Endothelial cell of umbilical vein (primary cell): Measurements from ENCODE around the gene DCHS1. TPM values are rescaled to one million over a fixed set of nuclear protein-coding genes. Genes with fewer than 3 reads are reported as not detected.

Experiments used
- BruUV-seq: library from RNA; stranded (reverse); fragments of 400-500 nt; replicated peaks from 2 replicates; lab custom pipeline; 2021; lab: Mats Ljungman, UMichigan
- CTCF ChIA-PET: fragments of 300-600, 350-600 bp; sonication (Branson Sonifier 250); formaldehyde crosslinking; loops from one replicate; lab custom pipeline; 2021; ENCODE audit warnings: antibody characterized with exemption, inconsistent platforms; lab: Charles Lee
- POLR2A ChIA-PET: fragments of 300-600, 350-600 bp; sonication (Branson Sonifier 250); formaldehyde crosslinking; loops from one replicate; lab custom pipeline; 2021; ENCODE audit warnings: antibody characterized with exemption, inconsistent platforms; lab: Charles Lee
- DNase-seq: peaks from one replicate; pipeline ENCODE4 v3.0.0-alpha.2; 2011; ENCODE audit warnings: low read depth, low spot score
- FAIRE-seq: peaks from 2 replicates; lab custom pipeline; 2011; peaks lifted over from hg19 to GRCh38; lab: Jason Lieb, UNC
- H2AFZ ChIP-seq: 2 replicates; pipeline ENCODE4 v1.6.0; 2012; ENCODE audit warnings: low read depth, low read length, control low read depth, inconsistent platforms
- H3K27ac ChIP-seq: 2 replicates; pipeline ENCODE4 v1.5.1; 2011; ENCODE audit warnings: low read depth, mild to moderate bottlenecking, control low read depth, low read length, moderate library complexity; ENCODE audit not compliant: insufficient read depth
- H3K27me3 ChIP-seq, 2 experiments: 2 replicates each; pipeline versions ENCODE4 v1.6.0 to v1.6.1; 2011; ENCODE audit warnings: low read length in 2 of 2, mixed read lengths in 1 of 2; ENCODE audit not compliant: control insufficient read depth in 2 of 2, insufficient read depth in 2 of 2
- H3K36me3 ChIP-seq, 2 experiments: 2 replicates in 1 of 2; 3 replicates in 1 of 2; pipeline ENCODE4 v1.5.1; 2011; ENCODE audit warnings: low read length in 2 of 2, mild to moderate bottlenecking in 1 of 2, moderate library complexity in 1 of 2; ENCODE audit not compliant: control insufficient read depth in 2 of 2, insufficient read depth in 2 of 2; ENCODE audit errors: extremely low read depth in 1 of 2
- H3K4me1 ChIP-seq: 3 replicates; pipeline ENCODE4 v1.5.1; 2011; ENCODE audit warnings: mild to moderate bottlenecking, low read length; ENCODE audit not compliant: control insufficient read depth, insufficient read depth; ENCODE audit errors: extremely low read depth
- H3K4me2 ChIP-seq: 2 replicates; pipeline ENCODE4 v1.6.1; 2011; ENCODE audit warnings: low read length, control low read depth, mixed read lengths; ENCODE audit not compliant: insufficient read depth
- H3K4me3 ChIP-seq, 3 experiments: fragments of 200-600 bp in 1 of 3; sonication (generic), shearing (Covaris generic) in 1 of 3; replicated peaks in 1 of 3; 2 replicates each; pipeline ENCODE4 v1.5.1; 2011 to 2016; ENCODE audit warnings: control low read depth in 3 of 3, low read length in 3 of 3, mild to moderate bottlenecking in 2 of 3, inconsistent platforms in 1 of 3, low read depth in 1 of 3, moderate library complexity in 1 of 3; ENCODE audit not compliant: insufficient read depth in 1 of 3
- H3K79me2 ChIP-seq: 2 replicates; pipeline ENCODE4 v1.6.0; 2012; ENCODE audit warnings: low read length, inconsistent platforms; ENCODE audit not compliant: control insufficient read depth, insufficient read depth
- H3K9ac ChIP-seq: replicated peaks from 2 replicates; pipeline ENCODE3; 2011; ENCODE audit warnings: low read length, control low read depth; ENCODE audit not compliant: insufficient read depth; ENCODE audit errors: extremely low read depth
- H3K9me1 ChIP-seq: replicated peaks from 3 replicates; pipeline ENCODE4 v1.6.0; 2011; ENCODE audit warnings: mild to moderate bottlenecking, low read length; ENCODE audit not compliant: control insufficient read depth, insufficient read depth; ENCODE audit errors: extremely low read depth
- H3K9me3 ChIP-seq: replicated peaks from 2 replicates; pipeline ENCODE4 v1.5.1; 2012; ENCODE audit warnings: low read length, inconsistent platforms; ENCODE audit not compliant: control insufficient read depth, insufficient read depth
- H4K20me1 ChIP-seq: replicated peaks from 2 replicates; pipeline ENCODE3; 2011; ENCODE audit warnings: mild to moderate bottlenecking, low read length; ENCODE audit not compliant: control insufficient read depth, insufficient read depth; ENCODE audit errors: extremely low read depth
- CTCF ChIP-seq, 2 donors: IDR thresholded peaks; 1 replicate in 1 of 2; 2 replicates in 1 of 2; pipeline ENCODE4 v1.5.1; 2011; ENCODE audit warnings: low read length in 2 of 2, mild to moderate bottlenecking in 2 of 2, moderate library complexity in 2 of 2, control low read depth in 1 of 2, inconsistent platforms in 1 of 2, low read depth in 1 of 2; ENCODE audit not compliant: insufficient read depth in 1 of 2; ENCODE audit errors: extremely low read depth in 1 of 2
- EZH2 ChIP-seq: IDR thresholded peaks from 2 replicates; pipeline ENCODE4 v1.6.1; 2012; ENCODE audit warnings: borderline replicate concordance, low read depth, mild to moderate bottlenecking, moderate library complexity, low read length, inconsistent platforms; ENCODE audit not compliant: severe bottlenecking
- FOS ChIP-seq: IDR thresholded peaks from 2 replicates; pipeline ENCODE4 v1.6.1; 2011; ENCODE audit warnings: mild to moderate bottlenecking, low read length, moderate library complexity, borderline replicate concordance; ENCODE audit not compliant: insufficient read depth
- GATA2 ChIP-seq: IDR thresholded peaks from 2 replicates; pipeline ENCODE4 v1.7.0; 2011; ENCODE audit warnings: low read depth, mild to moderate bottlenecking, moderate library complexity, mixed read lengths, low read length; ENCODE audit not compliant: insufficient read length, insufficient read depth
- JUN ChIP-seq: IDR thresholded peaks from 2 replicates; pipeline ENCODE4 v1.6.1; 2011; ENCODE audit warnings: borderline replicate concordance, low read depth; ENCODE audit not compliant: insufficient read length, insufficient read depth
- MAX ChIP-seq: IDR thresholded peaks from 2 replicates; pipeline ENCODE4 v1.6.1; 2011; ENCODE audit not compliant: insufficient read depth, insufficient read length
- MYC ChIP-seq: IDR thresholded peaks from one replicate; pipeline ENCODE4 v1.6.1; 2011; ENCODE audit warnings: mild to moderate bottlenecking, low read depth, low read length
- POLR2A ChIP-seq: IDR thresholded peaks from 2 replicates; pipeline ENCODE4 v1.6.1; 2012; ENCODE audit warnings: low read depth, mild to moderate bottlenecking, control low read depth, low read length
- POLR2AphosphoS5 ChIP-seq: IDR thresholded peaks from 2 replicates; pipeline ENCODE4 v1.6.1; 2012; ENCODE audit warnings: low read depth, mild to moderate bottlenecking, control low read depth, low read length, moderate library complexity; ENCODE audit not compliant: insufficient read depth
- dilution Hi-C: fragments of 300-500 bp; cut with MboI; formaldehyde crosslinking; loops from one replicate; pipeline ENCODE4 v1.15.0; 2019; ENCODE audit warnings: low sequenced_read_pairs; ENCODE audit not compliant: extremely low pct_ligation_motif_present
- intact Hi-C: fragments of 100-400 bp; cut with micrococcal nuclease; formaldehyde crosslinking; loops from one replicate; pipeline ENCODE4 v1.10.0; 2022
- polyA plus RNA-seq, 4 experiments: library from polyadenylated mRNA; depleted of rRNA in 3 of 4; stranded (reverse) in 3 of 4; unstranded in 1 of 4; fragments of >200 nt; gene quantifications; 2 replicates each; pipeline versions ENCODE4 v1.2.1 to v1.2.3, GENCODE V29; 2011 to 2012; ENCODE audit warnings: missing spikeins in 1 of 4
- total RNA-seq: library from RNA; stranded (reverse); gene quantifications from 2 replicates; pipeline ENCODE4 v1.2.3, GENCODE V29; 2021

Gene DCHS1
- total and polyA plus RNA-seq, 2 donors (not counting 3 experiments of a cell fraction or from before 2014, with no cell fraction given) = 56.2 to 73.0 TPM

GRCh38 chr11:6614446-6614845 lies 41.2 kb downstream of the DCHS1 start:
- Histone ChIP-seq H3K79me2 (peaks cover 26% of the 10 kb centered on the region), H3K9ac (no peak overlapping the region), H3K9me3 (no peaks in the 10 kb centered on the region), H3K9me1 (no peaks in the 10 kb centered on the region), H3K27ac (no peak overlapping the region), H3K36me3 (peaks cover 22 to 30% of the 10 kb centered on the region in 2 experiments), H3K4me3 (no peak overlapping the region), H3K4me2 (no peak overlapping the region), H3K4me1 (peaks cover 53% of the 10 kb centered on the region), H2AFZ (no peak overlapping the region), H4K20me1 (no peaks in the 10 kb centered on the region), H3K27me3 (no peaks in the 10 kb centered on the region)
- intact Hi-C loops = no loop called here
- no peak for TF ChIP-seq MYC
- TF ChIP-seq POLR2A = no peak
- TF ChIP-seq JUN = no peak
- no peak for TF ChIP-seq EZH2
- TF ChIP-seq GATA2 = no peak
- TF ChIP-seq FOS = no peak
- no peak for TF ChIP-seq MAX
- TF ChIP-seq CTCF (IDR thresholded peaks at IDR 0.05; ENCODE audit: extremely low read depth in 1 of 2, insufficient read depth in 1 of 2, low read depth in 1 of 2, low read length in 2 of 2) = no peak
- no peak for TF ChIP-seq POLR2AphosphoS5
- dilution Hi-C loops = no loop called here
- POLR2A ChIA-PET = no interaction called here
- DNase-seq (no peak), FAIRE-seq (no peak)
- BruUV-seq = no TSS peak
- CTCF ChIA-PET = interaction anchor here (1.0 kb wide), 1 partner anchor 69 kb away, joined by 4 read pairs; the partner anchor contains the start of gene MRPL17
